SU-DHL-6 (cell line): Measurements from ENCODE around the gene DYNC1H1.

Source experiments
- H2AFZ ChIP-seq: fragments of 200-600 bp; sonication (generic); 2 replicates; pipeline ENCODE4 v1.6.1; 2014; ENCODE audit warnings: low read depth, mild to moderate bottlenecking, moderate library complexity, mixed read lengths, antibody characterized with exemption, low read length; ENCODE audit not compliant: severe bottlenecking
- H3F3A ChIP-seq: fragments of 200-600 bp; shearing (Covaris generic); 2 replicates; pipeline ENCODE4 v1.6.0; 2016; ENCODE audit warnings: antibody characterized with exemption, mild to moderate bottlenecking; ENCODE audit not compliant: insufficient read depth
- H3K27ac ChIP-seq: fragments of 200-600 bp; sonication (generic); 2 replicates; pipeline ENCODE4 v1.5.1; 2016; ENCODE audit warnings: low read depth, mild to moderate bottlenecking, low read length, moderate library complexity, mixed read lengths
- H3K27me3 ChIP-seq: fragments of 200-600 bp; sonication (generic), shearing (Covaris generic); 2 replicates; pipeline ENCODE4 v1.6.0; 2014; ENCODE audit warnings: mild to moderate bottlenecking, low read length
- H3K36me3 ChIP-seq: fragments of 200-600 bp; sonication (generic); 2 replicates; pipeline ENCODE4 v1.6.1; 2014; ENCODE audit warnings: mild to moderate bottlenecking, low read length, mixed read lengths
- H3K4me2 ChIP-seq: fragments of 300-600, 200-600 bp; shearing (Covaris generic), sonication (generic); 2 replicates; pipeline ENCODE4 v1.6.0; 2014; ENCODE audit warnings: low read length, low read depth, mild to moderate bottlenecking; ENCODE audit not compliant: poor library complexity, severe bottlenecking
- H3K4me3 ChIP-seq: fragments of 200-600 bp; sonication (generic); 2 replicates; pipeline ENCODE4 v1.5.1; 2014; ENCODE audit warnings: antibody characterized with exemption, low read length, mild to moderate bottlenecking, mixed read lengths; ENCODE audit not compliant: insufficient read depth, poor library complexity, severe bottlenecking
- H3K79me2 ChIP-seq: fragments of 200-600 bp; sonication (generic); 2 replicates; pipeline ENCODE4 v1.6.1; 2014; ENCODE audit warnings: mild to moderate bottlenecking, low read length, moderate library complexity; ENCODE audit not compliant: insufficient read depth
- H3K9ac ChIP-seq: fragments of 200-600 bp; sonication (generic); 2 replicates; pipeline ENCODE4 v1.7.0; 2014; ENCODE audit warnings: mild to moderate bottlenecking, low read length
- H3K9me2 ChIP-seq: fragments of 200-600 bp; sonication (generic); replicated peaks from 2 replicates; pipeline ENCODE4 v1.6.1; 2014; ENCODE audit warnings: low read length; ENCODE audit not compliant: insufficient read depth
- H3K9me3 ChIP-seq: fragments of 200-600 bp; sonication (generic); 2 replicates; pipeline ENCODE4 v1.6.1; 2014; ENCODE audit warnings: low read length, mixed read lengths; ENCODE audit not compliant: insufficient read depth
- H4K20me1 ChIP-seq: fragments of 200-600 bp; sonication (generic); 2 replicates; pipeline ENCODE4 v1.6.1; 2014; ENCODE audit warnings: low read depth, mild to moderate bottlenecking, antibody characterized with exemption, low read length, moderate library complexity, mixed read lengths
- CTCF ChIP-seq: fragments of 200-600 bp; sonication (generic); IDR thresholded peaks from one replicate; pipeline ENCODE4 v1.5.1; 2017; ENCODE audit warnings: antibody characterized with exemption, mild to moderate bottlenecking, low read length, moderate library complexity; ENCODE audit not compliant: insufficient read depth, poor library complexity, severe bottlenecking
- EZH2phosphoT487 ChIP-seq: fragments of 200-600 bp; sonication (generic), shearing (Covaris generic); conservative IDR thresholded peaks from 2 replicates; pipeline ENCODE4 v1.6.1; 2018; ENCODE audit warnings: mild to moderate bottlenecking, antibody characterized with exemption, low read length, moderate library complexity, mixed read lengths

Gene DYNC1H1

GRCh38 chr14:101948666-101949216 lies 15.6 kb upstream of the DYNC1H1 start:
- Histone ChIP-seq H3K9ac (peak overlapping the region; percentile 72), H2AFZ (peak overlapping the region; percentile 83), H3K27ac (peak overlapping the region; percentile 27; the same call in 1 of the 2 replicates), H3K27me3 (no peaks in the 10 kb centered on the region), H3K4me2 (peak overlapping the region; percentile 92), H3K36me3 (no peaks in the 10 kb centered on the region), H3F3A (no peaks in the 10 kb centered on the region), H3K9me2 (no peaks in the 10 kb centered on the region), H3K79me2 (peaks cover 5% of the 10 kb centered on the region), H3K9me3 (no peaks in the 10 kb centered on the region), H4K20me1 (no peaks in the 10 kb centered on the region), H3K4me3 (peak overlapping the region; percentile 79)
- no peak for TF ChIP-seq CTCF
- TF ChIP-seq EZH2phosphoT487, result no peak

- H4K20me1 ChIP-seq, result no peaks in the 10 kb centered on the region
- no peaks in the 10 kb centered on the region for H3K9me3 ChIP-seq
- H3K4me2 ChIP-seq, result no peak overlapping the region
- peaks cover 5% of the 10 kb centered on the region for H3K79me2 ChIP-seq
- H3K9me2 ChIP-seq, result no peaks in the 10 kb centered on the region
- no peak overlapping the region for H2AFZ ChIP-seq
- H3F3A ChIP-seq, result no peaks in the 10 kb centered on the region
- H3K27me3 ChIP-seq, result no peaks in the 10 kb centered on the region
- no peak overlapping the region for H3K9ac ChIP-seq
- no peak for TF ChIP-seq CTCF
- no peak overlapping the region for H3K27ac ChIP-seq
- no peaks in the 10 kb centered on the region for H3K36me3 ChIP-seq
- H3K4me3 ChIP-seq, result no peak overlapping the region
Observed at GRCh38 chr14:101950100-101950499, 14.3 kb upstream of the DYNC1H1 start.

GRCh38 chr14:101950516-101951215 lies 13.7 kb upstream of the DYNC1H1 start:
- no peaks in the 10 kb centered on the region for H3K27me3 ChIP-seq
- no peak overlapping the region for H2AFZ ChIP-seq
- H3F3A ChIP-seq, result no peaks in the 10 kb centered on the region
- H4K20me1 ChIP-seq, result no peaks in the 10 kb centered on the region
- H3K9me2 ChIP-seq, result no peaks in the 10 kb centered on the region
- H3K4me2 ChIP-seq, result no peak overlapping the region
- no peak overlapping the region for H3K27ac ChIP-seq
- TF ChIP-seq EZH2phosphoT487 (no peak), CTCF (no peak)
- H3K9ac ChIP-seq, result no peak overlapping the region
- no peaks in the 10 kb centered on the region for H3K9me3 ChIP-seq
- H3K79me2 ChIP-seq, result peaks cover 5% of the 10 kb centered on the region
- H3K4me3 ChIP-seq, result no peak overlapping the region
- H3K36me3 ChIP-seq, result no peaks in the 10 kb centered on the region
